CD14-positive monocyte (primary cell): ENCODE results near the gene TGFBRAP1. TPM values are rescaled to one million over a fixed set of nuclear protein-coding genes. Genes with fewer than 3 reads are reported as not detected.

Experiments used
- DNase-seq, 3 donors: peaks; one replicate each; pipeline ENCODE4 v3.0.0-alpha.2; 2011 to 2022
- H2AFZ ChIP-seq: 2 replicates; pipeline ENCODE4 v1.6.0; 2012; ENCODE audit warnings: mild to moderate bottlenecking, low read depth, low read length, inconsistent platforms; ENCODE audit not compliant: insufficient read depth, poor library complexity, severe bottlenecking
- H3K27ac ChIP-seq, 2 donors: 1 replicate in 1 of 2; 2 replicates in 1 of 2; pipeline ENCODE4 v1.5.1; 2012 to 2013; ENCODE audit warnings: low read length in 2 of 2, control low read depth in 1 of 2, inconsistent platforms in 1 of 2, low read depth in 1 of 2, mild to moderate bottlenecking in 1 of 2
- H3K27me3 ChIP-seq, 2 donors: one replicate each; pipeline versions ENCODE4 v1.6.0 to v1.6.1; 2011 to 2013; ENCODE audit warnings: low read length in 2 of 2; ENCODE audit not compliant: control insufficient read depth in 2 of 2, insufficient read depth in 2 of 2
- H3K36me3 ChIP-seq, 2 donors: replicated peaks in 1 of 2; 1 replicate in 1 of 2; 2 replicates in 1 of 2; pipeline versions ENCODE4 v1.5.1 to v1.6.1; 2012 to 2013; ENCODE audit warnings: low read length in 2 of 2, control low read depth in 1 of 2, inconsistent platforms in 1 of 2, mild to moderate bottlenecking in 1 of 2; ENCODE audit not compliant: insufficient read depth in 2 of 2, control insufficient read depth in 1 of 2
- H3K4me1 ChIP-seq, 2 donors: 1 replicate in 1 of 2; 2 replicates in 1 of 2; pipeline versions ENCODE4 v1.5.1 to v1.6.1; 2012 to 2013; ENCODE audit warnings: low read length in 2 of 2, control low read depth in 1 of 2, inconsistent platforms in 1 of 2, mild to moderate bottlenecking in 1 of 2, moderate library complexity in 1 of 2; ENCODE audit not compliant: insufficient read depth in 2 of 2, control insufficient read depth in 1 of 2
- H3K4me2 ChIP-seq: replicated peaks from 2 replicates; pipeline ENCODE3; 2012; ENCODE audit warnings: low read length, moderate library complexity, mild to moderate bottlenecking; ENCODE audit not compliant: poor library complexity, severe bottlenecking; ENCODE audit errors: extremely low read depth
- H3K4me3 ChIP-seq, 3 experiments: fragments of 200-600 bp in 1 of 3; sonication (generic) in 1 of 3; replicated peaks in 1 of 3; 1 replicate in 2 of 3; 2 replicates in 1 of 3; pipeline ENCODE4 v1.5.1; 2011 to 2013; ENCODE audit warnings: low read length in 3 of 3, mild to moderate bottlenecking in 3 of 3, control low read depth in 2 of 3, low read depth in 2 of 3, inconsistent platforms in 1 of 3, moderate library complexity in 1 of 3
- H3K79me2 ChIP-seq: 2 replicates; pipeline ENCODE4 v1.6.0; 2012; ENCODE audit warnings: mild to moderate bottlenecking, control low read depth, inconsistent platforms, low read length, moderate library complexity; ENCODE audit not compliant: insufficient read depth
- H3K9ac ChIP-seq: 2 replicates; pipeline ENCODE4 v1.6.0; 2017; ENCODE audit warnings: low read length, mild to moderate bottlenecking; ENCODE audit not compliant: insufficient read depth, poor library complexity, severe bottlenecking
- H3K9me3 ChIP-seq, 2 donors: replicated peaks in 1 of 2; 1 replicate in 1 of 2; 2 replicates in 1 of 2; pipeline versions ENCODE4 v1.5.1 to v1.6.1; 2012 to 2013; ENCODE audit warnings: low read length in 2 of 2, control low read depth in 1 of 2; ENCODE audit not compliant: control insufficient read depth in 1 of 2, insufficient read depth in 1 of 2
- H4K20me1 ChIP-seq: 2 replicates; pipeline ENCODE4 v1.6.0; 2012; ENCODE audit warnings: mild to moderate bottlenecking, low read length, control low read depth, moderate library complexity; ENCODE audit not compliant: insufficient read depth
- H3K27ac Mint-ChIP-seq, 7 donors: one replicate each; pipeline ENCODE4 v1.8.0; 2020; ENCODE audit warnings: mild to moderate bottlenecking in 7 of 7, mixed read lengths in 7 of 7, moderate library complexity in 6 of 7, inconsistent platforms in 2 of 7
- H3K27me3 Mint-ChIP-seq, 3 donors: one replicate each; pipeline ENCODE4 v1.8.0; 2021 to 2022; ENCODE audit warnings: low read depth in 3 of 3, mild to moderate bottlenecking in 3 of 3, mixed read lengths in 3 of 3, moderate library complexity in 3 of 3, inconsistent platforms in 1 of 3
- H3K36me3 Mint-ChIP-seq, 2 donors: one replicate each; pipeline ENCODE4 v1.8.0; 2020; ENCODE audit warnings: mixed read lengths in 2 of 2, inconsistent platforms in 1 of 2, mild to moderate bottlenecking in 1 of 2
- H3K4me1 Mint-ChIP-seq: one replicate; pipeline ENCODE4 v1.8.0; 2020; ENCODE audit warnings: mild to moderate bottlenecking, mixed read lengths
- H3K4me3 Mint-ChIP-seq, 2 donors: one replicate each; pipeline ENCODE4 v1.8.0; 2020; ENCODE audit warnings: mild to moderate bottlenecking in 2 of 2, mixed read lengths in 2 of 2, moderate library complexity in 1 of 2
- H3K9me3 Mint-ChIP-seq, 7 donors: one replicate each; pipeline ENCODE4 v1.8.0; 2020 to 2022; ENCODE audit warnings: mixed read lengths in 7 of 7, mild to moderate bottlenecking in 6 of 7, moderate library complexity in 6 of 7, inconsistent platforms in 2 of 7
- CTCF ChIP-seq: fragments of 200-600 bp; IDR thresholded peaks from one replicate; pipeline ENCODE4 v1.8.0; 2022; ENCODE audit warnings: antibody characterized with exemption, mild to moderate bottlenecking
- WGBS: methylation state at CpG from one replicate; pipeline ENCODE4 v1.1.5; 2013; ENCODE audit warnings: missing lambda C conversion rate; ENCODE audit not compliant: insufficient coverage; 5-methylcytosine and 5-hydroxymethylcytosine counted together
- intact Hi-C, 2 donors: fragments of 100-400 bp; cut with micrococcal nuclease; formaldehyde crosslinking; loops; one replicate each; pipeline versions ENCODE4 v1.15.0 to v1.15.1; 2023
- polyA plus RNA-seq, 3 donors: library from polyadenylated mRNA; depleted of rRNA in 1 of 3; unstranded in 2 of 3; stranded (reverse) in 1 of 3; fragments of 300-500 nt in 2 of 3; fragments of >200 nt in 1 of 3; fragmentation: Illumina TruSeq in 2 of 3; gene quantifications; 1 replicate in 2 of 3; 2 replicates in 1 of 3; pipeline ENCODE4 v1.2.3, GENCODE V29; 2012 to 2021

TGFBRAP1 gene
- polyA plus RNA-seq, 3 donors: 10.0 to 10.5 (median 10.2) TPM

GRCh38 chr2:105241443-105241842 is 88.1 kb downstream of the TGFBRAP1 start, which contains the start of gene GPR45:
Gene GPR45 (plus strand): TSS chr2:105241743. CDS start chr2:105241859, 116 bp downstream.
- H3K36me3 Mint-ChIP-seq: no peaks in the 10 kb centered on the region
- H3K9me3 Mint-ChIP-seq: peaks cover 0 to 2% (median 0%) of the 10 kb centered on the region in 7 donors
- no peak within 1 kb of the TSS for H3K4me3 Mint-ChIP-seq
- 96% methylated on average over 7 of the region's 10 CpGs for WGBS
- H3K9ac ChIP-seq: no peak within 1 kb of the TSS
- intact Hi-C loops: no loop called here
- no peak within 1 kb of the TSS for H2AFZ ChIP-seq
- H4K20me1 ChIP-seq: no peaks in the 10 kb centered on the region
- no peak within 1 kb of the TSS for H3K27ac ChIP-seq
- DNase-seq: no peak
- no peak within 1 kb of the TSS for H3K4me3 ChIP-seq
- peaks cover 8 to 17% (median 16%) of the 10 kb centered on the region in 3 donors for H3K27me3 Mint-ChIP-seq
- peaks cover 0 to 4% of the 10 kb centered on the region in 2 donors for H3K27me3 ChIP-seq
- no peaks in the 10 kb centered on the region for H3K79me2 ChIP-seq
- H3K36me3 ChIP-seq: no peaks in the 10 kb centered on the region
- no peak within 1 kb of the TSS for H3K27ac Mint-ChIP-seq
- no peaks in the 10 kb centered on the region for H3K9me3 ChIP-seq
- TF ChIP-seq CTCF: no peak
- H3K4me1 Mint-ChIP-seq: peaks cover 12% of the 10 kb centered on the region
- no peak within 1 kb of the TSS for H3K4me2 ChIP-seq
- H3K4me1 ChIP-seq: no peaks in the 10 kb centered on the region

- H3K27ac Mint-ChIP-seq: no peak overlapping the region
- no CpG with 5 or more reads among the region's 2 CpGs for WGBS
- H3K27me3 ChIP-seq: peaks cover 0 to 4% of the 10 kb centered on the region in 2 donors
- no peak overlapping the region for H3K4me3 ChIP-seq
- H3K4me2 ChIP-seq: no peak overlapping the region
- no peak for TF ChIP-seq CTCF
- no peak overlapping the region for H3K9ac ChIP-seq
- no peak overlapping the region for H3K27ac ChIP-seq
- H3K36me3 Mint-ChIP-seq: no peaks in the 10 kb centered on the region
- H3K27me3 Mint-ChIP-seq: peaks cover 8 to 18% (median 18%) of the 10 kb centered on the region in 3 donors
- H3K4me1 ChIP-seq: no peaks in the 10 kb centered on the region
- no peaks in the 10 kb centered on the region for H3K9me3 ChIP-seq
- no peaks in the 10 kb centered on the region for H3K36me3 ChIP-seq
- peaks cover 0 to 2% (median 0%) of the 10 kb centered on the region in 7 donors for H3K9me3 Mint-ChIP-seq
- intact Hi-C loops: loop anchor here in 1 of 2 donors (5.0 kb wide), 1 partner anchor 128 kb away; no protein-coding TSS in a partner anchor
- DNase-seq: no peak
- no peak overlapping the region for H3K4me3 Mint-ChIP-seq
- no peaks in the 10 kb centered on the region for H4K20me1 ChIP-seq
- H3K79me2 ChIP-seq: no peaks in the 10 kb centered on the region
- H3K4me1 Mint-ChIP-seq: peaks cover 17% of the 10 kb centered on the region
- no peak overlapping the region for H2AFZ ChIP-seq
Observed at GRCh38 chr2:105239924-105240323, 89.6 kb downstream of the TGFBRAP1 start.
